BLaER1 (cell line): ENCODE data around the gene AKIP1.
"Not testable (repeated sequence)": the region's sequence is repeated elsewhere in the genome, so short reads cannot be mapped to it uniquely, and the experiment has no call there.

Experiments
- H3K27ac ChIP-seq: shearing (Covaris generic); formaldehyde crosslinking; 2 replicates; pipeline ENCODE4 v1.8.1; 2022
- H3K27me3 ChIP-seq: shearing (Covaris generic); formaldehyde crosslinking; 2 replicates; pipeline ENCODE4 v1.8.1; 2022
- H3K36me3 ChIP-seq: shearing (Covaris generic); formaldehyde crosslinking; 2 replicates; pipeline ENCODE4 v1.8.1; 2022
- H3K4me1 ChIP-seq: shearing (Covaris generic); formaldehyde crosslinking; 2 replicates; pipeline ENCODE4 v1.8.1; 2022
- H3K4me2 ChIP-seq: shearing (Covaris generic); formaldehyde crosslinking; 2 replicates; pipeline ENCODE4 v1.8.1; 2022
- H3K4me3 ChIP-seq: shearing (Covaris generic); formaldehyde crosslinking; 2 replicates; pipeline ENCODE4 v1.8.1; 2022
- H3K9ac ChIP-seq: shearing (Covaris generic); formaldehyde crosslinking; 2 replicates; pipeline ENCODE4 v1.8.1; 2022
- H3K9me3 ChIP-seq: shearing (Covaris generic); formaldehyde crosslinking; 2 replicates; pipeline ENCODE4 v1.8.1; 2022
- H4K20me1 ChIP-seq: shearing (Covaris generic); formaldehyde crosslinking; 2 replicates; pipeline ENCODE4 v1.8.1; 2022
- Cebpa-rat ChIP-seq: shearing (Covaris generic); IDR thresholded peaks from 2 replicates; pipeline ENCODE4 v1.8.1; 2022

The AKIP1 gene

GRCh38 chr11:8930456-8931175 is 19.6 kb downstream of the AKIP1 start:
- H3K36me3 ChIP-seq, result peaks cover 9% of the 10 kb centered on the region; the same call in 1 of the 2 replicates
- H3K9ac ChIP-seq, result no peak overlapping the region
- no peaks in the 10 kb centered on the region for H3K9me3 ChIP-seq
- H3K4me2 ChIP-seq, result no peak overlapping the region
- H3K4me1 ChIP-seq, result no peaks in the 10 kb centered on the region
- TF ChIP-seq Cebpa-rat, result no peak
- no peak overlapping the region for H3K27ac ChIP-seq
- H3K4me3 ChIP-seq, result no peak overlapping the region
- no peaks in the 10 kb centered on the region for H3K27me3 ChIP-seq
- H4K20me1 ChIP-seq, result no peaks in the 10 kb centered on the region

- H4K20me1 ChIP-seq, result no peaks in the 10 kb centered on the region
- H3K27me3 ChIP-seq, result no peaks in the 10 kb centered on the region
- no peak within 1 kb of the TSS for H3K27ac ChIP-seq
- no peaks in the 10 kb centered on the region for H3K9me3 ChIP-seq
- TF ChIP-seq Cebpa-rat, result no peak
- no peaks in the 10 kb centered on the region for H3K36me3 ChIP-seq
- no peak within 1 kb of the TSS for H3K4me2 ChIP-seq
- H3K4me3 ChIP-seq, result no peak within 1 kb of the TSS
- no peaks in the 10 kb centered on the region for H3K4me1 ChIP-seq
- H3K9ac ChIP-seq, result no peak within 1 kb of the TSS
These were observed 21.7 kb downstream of the AKIP1 start, which contains the start of gene C11orf16 for GRCh38 chr11:8932564-8933180. C11orf16 (minus strand) TSS chr11:8932947; CDS start chr11:8932308, 639 bp downstream.

- Histone ChIP-seq H3K4me3 (no peak overlapping the region), H3K9me3 (no peaks in the 10 kb centered on the region), H3K4me1 (no peaks in the 10 kb centered on the region), H3K9ac (no peak overlapping the region), H3K27me3 (no peaks in the 10 kb centered on the region), H3K4me2 (no peak overlapping the region), H3K36me3 (no peaks in the 10 kb centered on the region), H3K27ac (no peak overlapping the region), H4K20me1 (no peaks in the 10 kb centered on the region)
- TF ChIP-seq Cebpa-rat, result no peak
These were observed 22.9 kb downstream of the AKIP1 start for GRCh38 chr11:8933931-8934330.

- Histone ChIP-seq H3K9ac (no peak overlapping the region), H3K27me3 (no peaks in the 10 kb centered on the region), H3K36me3 (no peaks in the 10 kb centered on the region), H3K4me2 (no peak overlapping the region), H4K20me1 (no peaks in the 10 kb centered on the region), H3K4me1 (no peaks in the 10 kb centered on the region), H3K27ac (no peak overlapping the region), H3K4me3 (no peak overlapping the region), H3K9me3 (no peaks in the 10 kb centered on the region)
- no peak for TF ChIP-seq Cebpa-rat
These were observed 23.9 kb downstream of the AKIP1 start for GRCh38 chr11:8934742-8935488.

GRCh38 chr11:8935789-8936188 is 24.8 kb downstream of the AKIP1 start:
- not testable (repeated sequence) for H3K36me3 ChIP-seq, H3K4me2 ChIP-seq, H3K4me3 ChIP-seq, H3K27me3 ChIP-seq, H3K4me1 ChIP-seq, H3K27ac ChIP-seq, H3K9ac ChIP-seq, H3K9me3 ChIP-seq, H4K20me1 ChIP-seq

- no peak for TF ChIP-seq Cebpa-rat
- Histone ChIP-seq H3K9me3 (no peaks in the 10 kb centered on the region), H4K20me1 (no peaks in the 10 kb centered on the region), H3K27ac (no peak overlapping the region), H3K36me3 (no peaks in the 10 kb centered on the region), H3K9ac (no peak overlapping the region), H3K4me1 (no peaks in the 10 kb centered on the region), H3K27me3 (no peaks in the 10 kb centered on the region), H3K4me3 (no peak overlapping the region), H3K4me2 (no peak overlapping the region)
These were observed 26.2 kb downstream of the AKIP1 start for GRCh38 chr11:8937159-8937558.

GRCh38 chr11:8937659-8938058 is 26.7 kb downstream of the AKIP1 start:
- TF ChIP-seq Cebpa-rat, result no peak
- H3K4me1 ChIP-seq, result no peaks in the 10 kb centered on the region
- H3K36me3 ChIP-seq, result no peaks in the 10 kb centered on the region

GRCh38 chr11:8941341-8942103 is 30.5 kb downstream of the AKIP1 start:
- Histone ChIP-seq H3K36me3 (no peaks in the 10 kb centered on the region), H3K9ac (no peak overlapping the region), H4K20me1 (no peaks in the 10 kb centered on the region), H3K27me3 (no peaks in the 10 kb centered on the region), H3K27ac (no peak overlapping the region), H3K9me3 (no peaks in the 10 kb centered on the region), H3K4me1 (no peaks in the 10 kb centered on the region), H3K4me2 (no peak overlapping the region), H3K4me3 (no peak overlapping the region)
- TF ChIP-seq Cebpa-rat, result no peak

More at GRCh38 chr11:8937659-8938058, 26.7 kb downstream of the AKIP1 start:
- no peak overlapping the region for H3K27ac ChIP-seq
- no peak overlapping the region for H3K4me2 ChIP-seq
- no peak overlapping the region for H3K9ac ChIP-seq
- H3K9me3 ChIP-seq, result no peaks in the 10 kb centered on the region
- H4K20me1 ChIP-seq, result no peaks in the 10 kb centered on the region
- no peaks in the 10 kb centered on the region for H3K27me3 ChIP-seq
- H3K4me3 ChIP-seq, result no peak overlapping the region

GRCh38 chr11:8942518-8943066 is 31.6 kb downstream of the AKIP1 start, which contains the start of gene ASCL3:
ASCL3 (minus strand) TSS chr11:8943016; CDS start chr11:8938161, 4,855 bp downstream.
- Histone ChIP-seq H3K4me3 (no peak within 1 kb of the TSS), H3K9ac (no peak within 1 kb of the TSS), H3K4me2 (no peak within 1 kb of the TSS), H4K20me1 (no peaks in the 10 kb centered on the region), H3K27me3 (no peaks in the 10 kb centered on the region), H3K27ac (no peak within 1 kb of the TSS), H3K36me3 (peaks cover 5% of the 10 kb centered on the region), H3K4me1 (no peaks in the 10 kb centered on the region), H3K9me3 (no peaks in the 10 kb centered on the region)
- no peak for TF ChIP-seq Cebpa-rat
